HEK293 (cell line): ENCODE data around the gene TRAPPC13.
A peak's percentile ranks its signal among the peaks of the same experiment; 100 is the strongest.

Source experiments
- CTCF ChIA-PET: fragments of 350-600 bp; formaldehyde crosslinking; extraction: SDS; loops from one replicate; lab custom pipeline; 2021; ENCODE audit warnings: antibody characterized with exemption; lab: Yijun Ruan, JAX
- POLR2A ChIA-PET: fragments of 300-600 bp; formaldehyde crosslinking; extraction: SDS; loops from one replicate; lab custom pipeline; 2020; ENCODE audit warnings: antibody characterized with exemption, inconsistent platforms; lab: Yijun Ruan, JAX
- H3K27ac ChIP-seq: fragments of 200-500 bp; sonication (Bioruptor generic); 2 replicates; pipeline ENCODE4 v1.5.1; 2014; ENCODE audit warnings: low read depth, low read length, control low read depth, inconsistent platforms; ENCODE audit errors: extremely low read depth
- H3K36me3 ChIP-seq, 2 experiments: fragments of 200-500 bp in 1 of 2; sonication (Bioruptor generic) in 1 of 2; 1 replicate in 1 of 2; 2 replicates in 1 of 2; pipeline ENCODE4 v1.5.1; 2014 to 2017; ENCODE audit warnings: inconsistent platforms in 2 of 2, low read length in 2 of 2; ENCODE audit not compliant: control insufficient read depth in 2 of 2, insufficient read depth in 1 of 2
- H3K4me1 ChIP-seq: fragments of 200-500 bp; sonication (Bioruptor generic); 2 replicates; pipeline ENCODE4 v1.5.1; 2014; ENCODE audit warnings: mild to moderate bottlenecking, low read length, inconsistent platforms; ENCODE audit not compliant: control insufficient read depth, insufficient read depth
- H3K4me3 ChIP-seq: 2 replicates; pipeline ENCODE4 v1.5.1; 2011; ENCODE audit warnings: low read depth, mild to moderate bottlenecking, control low read depth, low read length, moderate library complexity
- H3K9me3 ChIP-seq: fragments of 200-500 bp; sonication (Bioruptor generic); 2 replicates; pipeline ENCODE4 v1.5.1; 2014; ENCODE audit warnings: low read depth, low read length, inconsistent platforms; ENCODE audit not compliant: control insufficient read depth, insufficient read depth
- GLIS2 ChIP-seq: fragments of 450-650 bp; formaldehyde crosslinking; IDR thresholded peaks from 2 replicates; pipeline ENCODE4 v1.5.1; 2016; ENCODE audit warnings: missing biosample characterization, missing genetic modification characterization
- MZF1 ChIP-seq: fragments of 450-650 bp; formaldehyde crosslinking; IDR thresholded peaks from 2 replicates; pipeline ENCODE4 v1.5.1; 2017; ENCODE audit warnings: missing biosample characterization, missing genetic modification characterization, borderline replicate concordance
- RBAK ChIP-seq: fragments of 450-650 bp; formaldehyde crosslinking; IDR thresholded peaks from 2 replicates; pipeline ENCODE4 v1.5.1; 2016; ENCODE audit warnings: missing biosample characterization, missing genetic modification characterization
- TCF7L2 ChIP-seq: IDR thresholded peaks from 2 replicates; pipeline ENCODE4 v1.6.1; 2011; ENCODE audit warnings: low read depth, mild to moderate bottlenecking, inconsistent platforms, low read length, moderate library complexity, borderline replicate concordance
- YY2 ChIP-seq: fragments of 450-650 bp; formaldehyde crosslinking; IDR thresholded peaks from 2 replicates; pipeline ENCODE4 v1.5.1; 2016; ENCODE audit warnings: missing biosample characterization, missing genetic modification characterization
- ZBTB11 ChIP-seq: fragments of 450-650 bp; formaldehyde crosslinking; conservative IDR thresholded peaks from 2 replicates; pipeline ENCODE4 v1.5.1; 2016; ENCODE audit warnings: low read depth, missing biosample characterization, missing genetic modification characterization
- ZBTB20 ChIP-seq: fragments of 450-650 bp; formaldehyde crosslinking; IDR thresholded peaks from 2 replicates; pipeline ENCODE4 v1.5.1; 2016; ENCODE audit warnings: missing biosample characterization, missing genetic modification characterization
- ZFHX2 ChIP-seq: fragments of 450-650 bp; formaldehyde crosslinking; conservative IDR thresholded peaks from 2 replicates; pipeline ENCODE4 v1.5.1; 2016; ENCODE audit warnings: missing biosample characterization, missing genetic modification characterization
- ZFP37 ChIP-seq: fragments of 450-650 bp; formaldehyde crosslinking; IDR thresholded peaks from 2 replicates; pipeline ENCODE4 v1.5.1; 2016; ENCODE audit warnings: missing biosample characterization, missing genetic modification characterization
- ZNF114 ChIP-seq: fragments of 450-650 bp; formaldehyde crosslinking; IDR thresholded peaks from 2 replicates; pipeline ENCODE4 v1.5.0; 2017; ENCODE audit warnings: missing biosample characterization, missing genetic modification characterization
- ZNF248 ChIP-seq: fragments of 450-650 bp; formaldehyde crosslinking; IDR thresholded peaks from 2 replicates; pipeline ENCODE4 v1.5.1; 2017; ENCODE audit warnings: missing biosample characterization, missing genetic modification characterization
- ZNF266 ChIP-seq: fragments of 450-650 bp; formaldehyde crosslinking; IDR thresholded peaks from 2 replicates; pipeline ENCODE4 v1.5.1; 2016; ENCODE audit warnings: missing biosample characterization, missing genetic modification characterization, low read depth
- ZNF280C ChIP-seq: fragments of 450-650 bp; formaldehyde crosslinking; IDR thresholded peaks from 2 replicates; pipeline ENCODE4 v1.5.1; 2016; ENCODE audit warnings: missing biosample characterization, missing genetic modification characterization
- ZNF394 ChIP-seq: fragments of 450-650 bp; formaldehyde crosslinking; IDR thresholded peaks from 2 replicates; pipeline ENCODE4 v1.5.1; 2016; ENCODE audit warnings: missing biosample characterization, missing genetic modification characterization, mild to moderate bottlenecking, moderate library complexity, borderline replicate concordance
- ZNF585B ChIP-seq: fragments of 450-650 bp; formaldehyde crosslinking; IDR thresholded peaks from 2 replicates; pipeline ENCODE4 v1.5.1; 2016; ENCODE audit warnings: missing biosample characterization, missing genetic modification characterization
- ZNF596 ChIP-seq: fragments of 450-650 bp; IDR thresholded peaks from 2 replicates; pipeline ENCODE4 v1.5.0; 2018; ENCODE audit warnings: missing biosample characterization, mild to moderate bottlenecking, missing genetic modification characterization, moderate library complexity
- ZNF600 ChIP-seq: fragments of 450-650 bp; formaldehyde crosslinking; IDR thresholded peaks from 2 replicates; pipeline ENCODE4 v1.5.1; 2016; ENCODE audit warnings: missing biosample characterization, missing genetic modification characterization
- ZNF623 ChIP-seq: fragments of 450-650 bp; formaldehyde crosslinking; IDR thresholded peaks from 2 replicates; pipeline ENCODE4 v1.5.1; 2016; ENCODE audit warnings: missing biosample characterization, missing genetic modification characterization
- ZNF639 ChIP-seq: fragments of 450-650 bp; formaldehyde crosslinking; IDR thresholded peaks from 2 replicates; pipeline ENCODE4 v1.5.1; 2016; ENCODE audit warnings: missing biosample characterization, missing genetic modification characterization
- ZNF654 ChIP-seq: fragments of 450-650 bp; formaldehyde crosslinking; IDR thresholded peaks from 2 replicates; pipeline ENCODE4 v1.5.1; 2016; ENCODE audit warnings: low read depth, missing biosample characterization, missing genetic modification characterization
- ZNF692 ChIP-seq: fragments of 450-650 bp; formaldehyde crosslinking; IDR thresholded peaks from 2 replicates; pipeline ENCODE4 v1.5.1; 2016; ENCODE audit warnings: missing biosample characterization, missing genetic modification characterization
- ZSCAN30 ChIP-seq: fragments of 450-650 bp; IDR thresholded peaks from 2 replicates; pipeline ENCODE4 v1.5.1; 2018; ENCODE audit warnings: missing biosample characterization, mild to moderate bottlenecking, missing genetic modification characterization, moderate library complexity
- ZXDB ChIP-seq: fragments of 450-650 bp; formaldehyde crosslinking; IDR thresholded peaks from 2 replicates; pipeline ENCODE4 v1.5.1; 2016; ENCODE audit warnings: missing biosample characterization, missing genetic modification characterization

The TRAPPC13 gene

GRCh38 chr5:65624571-65625555 is at the start of gene TRAPPC13, which contains the start of gene SHLD3 (continued):
- no peak for TF ChIP-seq GLIS2
- peak; percentile 40; the same call in 1 of the 2 replicates for TF ChIP-seq ZNF394 (tag by site-specific recombination)
- peak; percentile 68; the same call in 1 of the 2 replicates for TF ChIP-seq ZXDB (tag by site-specific recombination)
- 0 out of 2 replicates have a peak, but pooled peaks have one; percentile 29 for TF ChIP-seq ZNF692 (tag by site-specific recombination)
- peak; percentile 40; the same call in 1 of the 2 replicates for TF ChIP-seq ZSCAN30 (tag by site-specific recombination)
- TF ChIP-seq ZNF248 = no peak
- peak; percentile 83 for TF ChIP-seq ZBTB11 (tag by site-specific recombination)
- peak; percentile 90; the same call in 1 of the 2 replicates for TF ChIP-seq MZF1 (tag by site-specific recombination)
- TF ChIP-seq YY2 (tag by site-specific recombination) = peak; percentile 49; the same call in 1 of the 2 replicates
- peak; percentile 7; the same call in 1 of the 2 replicates for TF ChIP-seq ZBTB20 (tag by site-specific recombination)
- TF ChIP-seq TCF7L2 = no peak
- TF ChIP-seq ZNF596 = peak; percentile 65

- ChIA-PET POLR2A (no interaction called here), CTCF (no interaction called here)
- no peak overlapping the region for H3K4me3 ChIP-seq
- H3K4me1 ChIP-seq = no peaks in the 10 kb centered on the region
- H3K36me3 ChIP-seq = peaks cover 47 to 71% of the 10 kb centered on the region in 2 experiments
- no peaks in the 10 kb centered on the region for H3K9me3 ChIP-seq
- TF ChIP-seq ZFP37 (tag by site-specific recombination) (no peak), ZNF623 (tag by site-specific recombination) (no peak), ZFHX2 (tag by site-specific recombination) (no peak)
- H3K27ac ChIP-seq = no peak overlapping the region
These were observed 47.7 kb upstream of the TRAPPC13 start for GRCh38 chr5:65577141-65577540.

- no peak overlapping the region for H3K27ac ChIP-seq
- no peak overlapping the region for H3K4me3 ChIP-seq
- peaks cover 50 to 87% of the 10 kb centered on the region in 2 experiments for H3K36me3 ChIP-seq
- no peak for TF ChIP-seq ZNF600 (tag by site-specific recombination)
- no peak for TF ChIP-seq ZNF266 (tag by site-specific recombination)
- no peak for TF ChIP-seq RBAK (tag by site-specific recombination)
- no peak for TF ChIP-seq ZNF585B (tag by site-specific recombination)
- TF ChIP-seq ZNF639 (tag by site-specific recombination) = no peak
- no peak for TF ChIP-seq ZNF280C
- peak; percentile 28 for TF ChIP-seq ZNF654
- no peak for TF ChIP-seq ZNF114 (tag by site-specific recombination)
- ChIA-PET POLR2A (interaction anchor here (0.6 kb wide), 1 partner anchor 816 kb away, joined by 3 read pairs; no protein-coding TSS in a partner anchor), CTCF (interaction anchor here (0.9 to 1.2 kb wide), 2 partner anchors 24 to 31 kb away, joined by 4 to 5 read pairs; no protein-coding TSS in a partner anchor)
- no peaks in the 10 kb centered on the region for H3K4me1 ChIP-seq
- H3K9me3 ChIP-seq = no peaks in the 10 kb centered on the region
These were observed 36.1 kb upstream of the TRAPPC13 start for GRCh38 chr5:65588694-65589093.
